HCT116 (cell line): Measurements from ENCODE around the gene AP3S1. TPM values are rescaled to one million over a fixed set of nuclear protein-coding genes. Genes with fewer than 3 reads are reported as not detected.
A peak's percentile ranks its signal among the peaks of the same experiment; 100 is the strongest.
"Not testable (repeated sequence)": the region's sequence is repeated elsewhere in the genome, so short reads cannot be mapped to it uniquely, and the experiment has no call there.

ENCODE experiments used
- ATAC-seq: fragments of 200-7000 bp; cut with Tn5 transposase; 2 replicates; pipeline ENCODE4 v1.9.1; 2020; ENCODE audit warnings: mild to moderate bottlenecking, moderate library complexity
- BruUV-seq: library from RNA; stranded (reverse); fragments of 400-500 nt; replicated peaks from 2 replicates; lab custom pipeline; 2021; lab: Mats Ljungman, UMichigan
- CTCF ChIA-PET: fragments of 300-600 bp; sonication (Branson Sonifier 250); formaldehyde crosslinking; loops from one replicate; lab custom pipeline; 2021; ENCODE audit warnings: antibody characterized with exemption; lab: Charles Lee
- POLR2A ChIA-PET: fragments of 300-600, 350-600 bp; sonication (Branson Sonifier 250); formaldehyde crosslinking; loops from one replicate; lab custom pipeline; 2021; ENCODE audit warnings: antibody characterized with exemption; lab: Charles Lee
- RAD21 ChIA-PET, 2 experiments: fragments of 300-600 bp; sonication (Branson Sonifier 250); formaldehyde crosslinking; loops; one replicate each; lab custom pipeline; 2023; ENCODE audit warnings: low total read pairs in 2 of 2; ENCODE audit not compliant: uncharacterized antibody in 2 of 2, unreplicated experiment in 2 of 2, low non-redundant PET in 1 of 2; lab: Charles Lee
- DNase-seq: peaks from one replicate; pipeline ENCODE4 v3.0.0-alpha.2; 2010; ENCODE audit warnings: low read depth, low spot score
- H2AFZ ChIP-seq: fragments of 200-600 bp; shearing (Covaris generic), sonication (generic); 2 replicates; pipeline ENCODE4 v1.6.1; 2017; ENCODE audit warnings: low read depth, mixed run types, mixed read lengths, antibody characterized with exemption, low read length; ENCODE audit not compliant: poor library complexity, severe bottlenecking
- H3K27ac ChIP-seq: 2 replicates; pipeline ENCODE4 v1.5.1; 2012; ENCODE audit warnings: low read depth, low read length
- H3K27me3 ChIP-seq: fragments of 200-600 bp; sonication (generic); 2 replicates; pipeline ENCODE4 v1.6.1; 2016; ENCODE audit warnings: mixed run types, low read length, mixed read lengths; ENCODE audit not compliant: insufficient read depth
- H3K36me3 ChIP-seq, 2 experiments: fragments of 200-500 bp in 1 of 2; fragments of 200-600 bp in 1 of 2; sonication (Bioruptor generic) in 1 of 2; sonication (generic) in 1 of 2; 2 replicates each; pipeline versions ENCODE4 v1.5.1 to v1.6.1; 2014 to 2016; ENCODE audit warnings: low read length in 2 of 2, inconsistent platforms in 1 of 2, mixed read lengths in 1 of 2, mixed run types in 1 of 2; ENCODE audit not compliant: insufficient read depth in 2 of 2, control insufficient read depth in 1 of 2
- H3K4me1 ChIP-seq, 2 experiments: fragments of 200-600 bp in 1 of 2; sonication (generic) in 1 of 2; 2 replicates each; pipeline versions ENCODE4 v1.5.1 to v1.6.1; 2012 to 2017; ENCODE audit warnings: low read length in 2 of 2, inconsistent platforms in 1 of 2, mild to moderate bottlenecking in 1 of 2, mixed read lengths in 1 of 2, mixed run types in 1 of 2, moderate library complexity in 1 of 2; ENCODE audit not compliant: insufficient read depth in 2 of 2, control insufficient read depth in 1 of 2
- H3K4me2 ChIP-seq: fragments of 200-600 bp; sonication (generic); 2 replicates; pipeline ENCODE4 v1.6.1; 2017; ENCODE audit warnings: mixed run types, low read length, mixed read lengths
- H3K4me3 ChIP-seq, 2 experiments: fragments of 200-600 bp in 1 of 2; sonication (generic) in 1 of 2; replicated peaks in 1 of 2; 2 replicates each; pipeline ENCODE4 v1.5.1; 2011 to 2016; ENCODE audit warnings: low read length in 2 of 2, control low read depth in 1 of 2, low read depth in 1 of 2, mild to moderate bottlenecking in 1 of 2, mixed read lengths in 1 of 2, mixed run types in 1 of 2
- H3K79me2 ChIP-seq: fragments of 200-600 bp; sonication (generic); 2 replicates; pipeline ENCODE4 v1.6.1; 2017; ENCODE audit warnings: mild to moderate bottlenecking, mixed run types, low read length, moderate library complexity, mixed read lengths; ENCODE audit not compliant: insufficient read depth
- H3K9ac ChIP-seq: fragments of 200-600 bp; sonication (generic); 2 replicates; pipeline ENCODE4 v1.6.1; 2016; ENCODE audit warnings: low read length, mixed read lengths
- H3K9me2 ChIP-seq: fragments of 200-600 bp; sonication (generic), shearing (Covaris generic); 2 replicates; pipeline ENCODE4 v1.6.1; 2017; ENCODE audit warnings: mixed run types, mild to moderate bottlenecking, moderate library complexity; ENCODE audit not compliant: insufficient read depth
- H3K9me3 ChIP-seq, 2 experiments: fragments of 200-500 bp in 1 of 2; fragments of 200-600 bp in 1 of 2; sonication (Bioruptor generic) in 1 of 2; sonication (generic) in 1 of 2; 2 replicates each; pipeline ENCODE4 v1.6.1; 2014 to 2017; ENCODE audit warnings: low read length in 2 of 2, mixed read lengths in 2 of 2, inconsistent platforms in 1 of 2, low read depth in 1 of 2, mild to moderate bottlenecking in 1 of 2, mixed run types in 1 of 2, moderate library complexity in 1 of 2; ENCODE audit not compliant: control insufficient read depth in 1 of 2, insufficient read depth in 1 of 2
- H4K20me1 ChIP-seq: fragments of 200-600 bp; sonication (generic), shearing (Covaris generic); 2 replicates; pipeline ENCODE4 v1.6.1; 2017; ENCODE audit warnings: mixed run types, mild to moderate bottlenecking, moderate library complexity; ENCODE audit not compliant: insufficient read depth
- CBX3 ChIP-seq: IDR thresholded peaks from 2 replicates; pipeline ENCODE4 v1.6.1; 2012; ENCODE audit warnings: low read depth
- EGR1 ChIP-seq: IDR thresholded peaks from 2 replicates; pipeline ENCODE4 v1.6.1; 2012; ENCODE audit warnings: low read depth
- RAD21 ChIP-seq: IDR thresholded peaks from 2 replicates; pipeline ENCODE4 v1.6.1; 2012; ENCODE audit warnings: low read depth, mild to moderate bottlenecking
- TCF7L2 ChIP-seq: IDR thresholded peaks from 2 replicates; pipeline ENCODE4 v1.7.0; 2011; ENCODE audit warnings: borderline replicate concordance, inconsistent platforms; ENCODE audit not compliant: insufficient read depth, insufficient read length; ENCODE audit errors: extremely low read depth
- intact Hi-C: fragments of 100-400 bp; cut with micrococcal nuclease; formaldehyde crosslinking; loops from 2 replicates; pipeline ENCODE4 v1.10.0; 2022
- total RNA-seq: library from RNA; stranded (reverse); gene quantifications from one replicate; pipeline ENCODE4 v1.2.1, GENCODE V29; 2021; ENCODE audit not compliant: unreplicated experiment

AP3S1 gene
- total RNA-seq, 1 experiment from 2014 or later = 432 TPM

DNA sequence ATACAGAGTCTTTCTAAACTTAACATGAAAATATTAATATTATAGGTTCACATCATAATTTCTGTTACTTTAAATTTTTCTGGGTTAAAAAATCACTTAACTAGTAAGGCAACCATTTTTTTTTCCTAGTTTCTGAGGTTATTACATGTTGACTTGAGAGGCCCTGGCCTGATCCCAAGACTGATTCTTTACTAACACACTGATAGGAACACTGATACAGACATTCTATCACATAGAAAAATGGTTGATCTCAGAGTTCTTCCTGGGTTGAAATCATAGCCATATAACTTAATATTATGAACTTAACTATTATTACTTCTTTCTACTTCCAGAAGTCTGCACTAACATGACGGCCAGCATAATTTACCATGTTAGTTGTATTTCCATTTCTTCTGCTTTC lies 43.0 kb downstream of the AP3S1 start:
- Histone ChIP-seq H3K36me3 (peaks cover 0 to 30% of the 10 kb centered on the region in 2 experiments; a peak in 3 of 4 replicates), H3K4me1 (peaks cover 11 to 49% of the 10 kb centered on the region in 2 experiments; a peak in 3 of 4 replicates), H4K20me1 (no peaks in the 10 kb centered on the region), H2AFZ (no peak overlapping the region), H3K27ac (peak overlapping the region; percentile 26; the same call in 1 of the 2 replicates), H3K4me3 (no peak overlapping the region), H3K79me2 (peaks cover 100% of the 10 kb centered on the region), H3K9ac (no peak overlapping the region), H3K9me3 (no peaks in the 10 kb centered on the region), H3K27me3 (no peaks in the 10 kb centered on the region), H3K9me2 (no peaks in the 10 kb centered on the region), H3K4me2 (no peak overlapping the region)
- intact Hi-C loops = no loop called here
- BruUV-seq = no TSS peak
- TF ChIP-seq RAD21 = no peak
- TF ChIP-seq TCF7L2 = no peak
- no peak for TF ChIP-seq CBX3
- TF ChIP-seq EGR1 = no peak
- ChIA-PET POLR2A (no interaction called here), CTCF (no interaction called here), RAD21 (no interaction called here)
- ATAC-seq (no peak), DNase-seq (no peak)

DNA sequence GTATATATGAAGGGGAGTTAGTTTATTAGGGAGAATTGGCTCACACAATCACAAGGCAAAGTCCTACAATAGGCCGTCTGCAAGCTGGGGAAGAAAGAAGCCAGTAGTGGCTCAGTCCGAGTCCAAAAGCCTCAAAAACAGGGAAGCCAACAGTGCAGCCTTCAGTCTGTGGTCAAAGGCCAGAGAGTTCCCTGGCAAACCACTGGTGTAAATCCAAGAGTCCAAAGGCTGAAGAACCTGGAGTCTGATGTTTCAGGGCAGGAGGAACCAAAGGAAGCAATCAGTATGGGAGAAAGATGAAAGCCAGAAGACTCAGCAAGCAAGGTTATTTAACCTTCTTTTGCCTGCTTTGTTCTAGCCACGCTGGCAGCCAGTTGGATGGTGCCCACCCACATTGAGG lies 43.5 kb downstream of the AP3S1 start:
- H4K20me1 ChIP-seq, CTCF ChIA-PET, DNase-seq, H3K9me3 ChIP-seq, H3K4me3 ChIP-seq, BruUV-seq, RAD21 ChIA-PET, H3K27me3 ChIP-seq, intact Hi-C loops, POLR2A ChIA-PET, H2AFZ ChIP-seq, H3K9me2 ChIP-seq, H3K9ac ChIP-seq: not testable (repeated sequence)
- peaks cover 11 to 52% of the 10 kb centered on the region in 2 experiments; a peak in 3 of 4 replicates for H3K4me1 ChIP-seq
- peaks cover 100% of the 10 kb centered on the region for H3K79me2 ChIP-seq
- H3K27ac ChIP-seq = peak overlapping the region; percentile 26; the same call in 1 of the 2 replicates
- peaks cover 0 to 30% of the 10 kb centered on the region in 2 experiments; a peak in 3 of 4 replicates for H3K36me3 ChIP-seq
- 0 out of 2 replicates have a peak overlapping the region, but pooled peaks have one; percentile 5 for H3K4me2 ChIP-seq
- ATAC-seq = peak; percentile 31; the same call in 1 of the 2 replicates
